Stimulated activated CD8-positive, alpha-beta memory T cell treated with anti-CD3 and anti-CD28 coated beads, Interleukin-12 subunit alpha, Interleukin-12 subunit beta, amount 100 ng/mL, for 24 hours (primary cell): ENCODE measurements around the gene RHOF.
"Not testable (repeated sequence)": the region's sequence is repeated elsewhere in the genome, so short reads cannot be mapped to it uniquely, and the experiment has no call there.

Experiments
- DNase-seq: peaks from one replicate; pipeline ENCODE4 v3.0.0-alpha.2; 2020; ENCODE audit errors: extremely low read depth

Gene RHOF

DNA sequence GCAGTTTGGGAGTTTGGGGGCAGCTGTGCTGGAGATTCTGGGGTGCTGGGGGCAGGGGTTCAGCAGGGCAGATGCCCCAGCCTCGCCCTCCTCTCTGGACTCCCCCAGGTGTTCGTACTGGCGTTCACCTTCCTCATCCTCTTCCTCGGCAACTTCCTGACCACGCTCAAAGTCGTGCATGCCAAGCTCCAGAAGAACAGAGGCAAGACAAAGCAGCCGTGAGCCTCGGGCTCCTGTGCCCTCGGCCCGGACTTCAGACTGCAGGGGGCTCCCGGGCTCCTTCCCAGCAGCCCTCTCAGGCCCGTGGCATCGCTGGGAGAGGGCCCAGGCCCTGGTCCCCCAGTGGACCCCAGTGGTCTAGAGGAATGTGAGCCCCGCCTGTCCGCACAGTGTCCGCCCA lies 18.0 kb downstream of the RHOF start:
- DNase-seq, result no peak

DNA sequence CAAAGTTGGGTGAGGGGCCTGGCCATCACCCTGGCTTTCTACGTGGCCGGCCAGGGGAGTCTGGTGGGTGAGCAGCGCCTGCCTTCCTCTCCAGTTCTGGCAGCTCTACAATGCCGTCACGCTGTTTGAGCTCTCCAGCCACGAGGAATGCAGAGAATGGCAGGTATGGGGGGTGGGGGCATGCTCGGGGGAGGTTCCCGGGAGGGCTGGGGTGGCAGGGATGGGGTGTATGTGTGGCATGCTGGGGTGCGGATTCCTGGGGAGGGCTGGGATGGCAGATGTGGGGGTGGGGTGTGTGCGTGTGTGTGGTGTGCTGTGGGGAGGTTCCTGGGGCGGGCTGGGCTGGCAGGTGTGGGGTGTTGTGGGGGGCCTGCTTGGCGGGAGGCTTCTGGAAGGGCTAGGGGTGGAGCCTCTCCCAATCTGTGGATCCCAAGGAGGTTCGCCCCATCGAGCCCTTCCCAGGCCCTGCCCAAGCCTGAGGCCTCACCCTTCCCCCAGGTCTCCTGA lies 18.5 kb downstream of the RHOF start:
- no peak for DNase-seq

DNA sequence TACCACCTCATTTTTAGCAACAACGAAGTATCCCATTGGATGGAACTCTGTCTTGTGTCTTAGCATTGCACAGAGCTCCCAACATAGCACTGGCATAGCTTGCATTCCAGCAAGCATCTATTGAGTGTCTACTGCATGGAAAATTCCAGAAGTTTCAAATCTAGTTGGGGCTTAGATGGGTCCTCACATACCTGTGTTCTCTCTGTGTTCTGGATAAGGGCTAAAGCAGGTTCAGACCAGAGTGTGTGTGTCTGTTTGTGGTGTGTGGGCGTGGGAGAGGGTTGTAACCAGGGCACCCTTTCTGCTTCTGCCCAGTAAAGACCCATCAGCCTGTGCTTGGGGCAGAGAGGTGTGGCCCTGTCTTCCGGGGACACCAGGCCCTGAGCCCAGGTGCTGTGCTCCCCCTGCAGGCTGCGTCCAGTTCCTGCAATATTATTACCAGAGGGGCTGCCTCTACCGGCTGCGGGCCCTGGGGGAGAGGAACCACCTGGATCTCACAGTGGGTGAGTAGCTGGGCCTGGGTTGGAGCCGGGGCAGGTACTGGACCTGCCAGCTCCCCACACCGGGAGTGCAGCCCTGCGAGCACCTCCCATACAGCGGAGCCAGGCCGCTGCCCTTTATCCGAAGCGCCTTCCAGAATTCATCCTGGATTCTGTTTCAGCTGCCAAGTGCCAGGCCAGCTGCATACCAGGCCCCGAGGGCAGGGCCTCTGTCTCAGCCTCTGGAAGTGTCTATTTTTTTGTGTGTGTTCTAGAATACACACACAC lies 20.3 kb downstream of the RHOF start:
- DNase-seq, result no peak

DNA sequence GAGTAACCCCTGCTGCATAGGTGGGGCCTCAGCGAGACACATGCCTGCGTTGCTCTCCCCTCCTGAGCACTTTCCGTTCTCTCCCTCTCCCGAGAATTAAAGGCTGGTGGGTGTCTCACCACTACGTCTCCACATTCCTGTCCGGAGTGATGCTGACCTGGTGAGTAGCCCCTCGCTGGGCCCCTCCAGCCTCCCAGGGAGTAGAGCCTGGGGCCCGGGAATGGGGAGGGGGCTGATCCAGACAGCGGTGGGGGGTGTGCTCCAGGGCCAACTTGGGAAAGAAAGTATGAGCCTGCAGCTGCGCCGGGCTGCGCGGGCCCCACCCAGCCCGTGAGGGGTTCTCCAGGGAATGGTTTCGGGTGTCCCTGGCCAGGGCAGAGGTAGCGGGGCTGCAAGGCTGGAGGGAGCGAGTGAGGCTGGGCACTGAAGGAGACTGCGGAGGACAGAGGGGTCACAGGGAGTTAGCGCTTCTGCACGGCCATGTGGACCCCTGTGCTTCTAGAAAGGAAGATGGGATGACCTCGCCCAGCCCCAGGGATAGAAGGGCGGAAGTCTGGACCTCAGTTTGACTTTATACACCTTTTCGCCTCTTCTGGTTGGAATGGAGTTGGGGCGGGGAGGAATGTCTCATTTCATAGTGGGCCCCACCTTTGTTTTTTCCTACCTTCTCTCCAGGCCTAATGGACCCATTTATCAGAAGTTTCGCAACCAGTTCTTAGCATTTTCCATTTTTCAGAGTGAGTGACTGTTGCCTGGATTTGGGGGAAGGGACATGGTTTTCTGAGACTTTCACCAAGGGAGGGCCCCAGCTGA lies 22.5 kb downstream of the RHOF start:
- DNase-seq, result no peak

DNA sequence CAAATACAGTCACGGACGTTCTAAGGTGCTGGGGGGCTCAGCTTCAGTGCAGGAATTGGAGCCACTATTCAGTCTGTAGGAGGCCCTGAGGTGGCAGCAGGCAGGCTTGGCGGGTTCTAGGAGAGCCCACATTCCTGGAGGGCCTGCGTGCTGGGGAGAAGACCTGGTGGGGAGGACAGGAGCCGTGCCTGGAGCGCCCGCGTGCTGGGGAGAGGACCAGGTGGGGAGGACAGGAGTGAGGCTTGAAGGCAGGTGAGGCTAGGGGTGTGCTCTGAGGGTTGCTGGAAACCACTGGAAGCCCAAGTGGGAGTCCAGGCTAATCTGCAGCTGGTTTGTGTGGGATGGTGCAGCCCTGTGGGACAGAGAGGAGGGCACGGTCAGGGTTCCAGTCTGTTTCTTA lies 23.1 kb downstream of the RHOF start:
- no peak for DNase-seq

DNA sequence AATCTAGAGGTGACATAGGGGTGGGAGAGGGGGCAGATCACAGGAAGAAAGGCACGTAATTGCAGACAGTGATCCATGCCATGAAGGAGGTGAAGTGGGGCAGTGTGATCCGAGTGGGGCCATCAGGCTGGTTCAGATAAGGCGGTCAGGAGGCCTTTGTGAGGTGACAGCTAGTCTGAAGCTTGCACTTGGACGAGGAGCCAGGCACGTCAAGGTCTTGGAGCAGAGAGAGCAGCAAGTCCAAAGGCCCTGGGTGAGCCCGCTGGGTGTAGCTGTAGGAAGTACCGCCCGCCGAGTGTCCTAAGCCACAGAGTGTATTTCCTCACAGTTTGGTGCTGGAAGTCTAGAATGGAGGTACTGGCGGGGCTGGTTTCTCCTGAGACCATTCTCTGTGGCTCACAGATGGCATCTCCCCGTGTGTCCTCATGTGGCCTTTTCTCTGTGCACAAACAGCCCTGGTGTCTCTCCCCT lies 23.6 kb downstream of the RHOF start:
- no peak for DNase-seq

DNA sequence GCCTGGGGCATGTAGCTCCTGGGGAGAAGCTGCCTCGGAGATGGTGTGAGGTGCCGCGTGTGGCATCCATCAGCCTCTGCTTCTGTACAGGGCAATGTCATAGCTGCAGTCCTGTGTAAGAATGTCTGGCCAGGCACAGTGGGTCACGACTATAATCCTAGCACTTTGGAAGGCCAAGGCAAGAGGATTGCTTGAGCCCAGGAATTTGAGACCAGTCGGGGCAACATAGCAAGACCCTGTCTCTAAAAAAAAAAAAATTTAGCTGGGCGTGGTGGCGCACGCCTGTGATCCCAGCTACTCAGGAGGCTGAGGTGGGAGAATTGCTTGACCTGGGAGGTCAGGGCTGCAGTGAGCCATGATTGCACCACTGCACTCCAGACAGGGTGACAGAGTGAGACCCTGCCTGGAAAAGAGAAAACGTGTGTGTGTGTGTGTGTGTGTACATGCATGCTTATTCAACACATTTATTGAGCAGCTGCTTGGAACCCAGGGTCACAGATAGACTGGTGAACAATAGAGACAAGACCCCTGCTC lies 24.1 kb downstream of the RHOF start:
- no peak for DNase-seq

DNA sequence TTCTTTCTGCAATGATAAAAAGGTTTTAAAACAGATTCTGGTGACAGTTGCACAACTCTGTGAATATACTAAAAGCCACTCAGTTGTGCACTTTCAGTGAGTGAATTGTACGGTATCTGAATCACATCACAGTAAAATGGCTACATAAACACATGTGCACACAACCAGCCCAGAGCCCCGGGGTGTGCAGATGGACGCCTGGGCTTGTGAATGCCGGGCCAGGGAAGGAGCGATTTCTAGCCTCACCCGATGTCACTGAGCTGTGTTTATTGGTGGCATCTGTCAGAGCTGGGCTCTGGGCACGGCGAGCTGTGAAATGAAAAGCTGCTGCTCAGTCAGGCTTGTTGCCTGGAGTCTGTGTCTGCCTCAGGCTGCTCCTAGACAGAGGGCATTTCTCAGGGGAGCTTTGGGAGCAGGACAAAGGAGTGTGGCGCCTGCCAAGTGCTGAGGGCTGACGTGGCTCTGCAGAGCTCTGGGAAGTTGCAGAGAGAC lies 25.9 kb downstream of the RHOF start:
- DNase-seq, result no peak

DNA sequence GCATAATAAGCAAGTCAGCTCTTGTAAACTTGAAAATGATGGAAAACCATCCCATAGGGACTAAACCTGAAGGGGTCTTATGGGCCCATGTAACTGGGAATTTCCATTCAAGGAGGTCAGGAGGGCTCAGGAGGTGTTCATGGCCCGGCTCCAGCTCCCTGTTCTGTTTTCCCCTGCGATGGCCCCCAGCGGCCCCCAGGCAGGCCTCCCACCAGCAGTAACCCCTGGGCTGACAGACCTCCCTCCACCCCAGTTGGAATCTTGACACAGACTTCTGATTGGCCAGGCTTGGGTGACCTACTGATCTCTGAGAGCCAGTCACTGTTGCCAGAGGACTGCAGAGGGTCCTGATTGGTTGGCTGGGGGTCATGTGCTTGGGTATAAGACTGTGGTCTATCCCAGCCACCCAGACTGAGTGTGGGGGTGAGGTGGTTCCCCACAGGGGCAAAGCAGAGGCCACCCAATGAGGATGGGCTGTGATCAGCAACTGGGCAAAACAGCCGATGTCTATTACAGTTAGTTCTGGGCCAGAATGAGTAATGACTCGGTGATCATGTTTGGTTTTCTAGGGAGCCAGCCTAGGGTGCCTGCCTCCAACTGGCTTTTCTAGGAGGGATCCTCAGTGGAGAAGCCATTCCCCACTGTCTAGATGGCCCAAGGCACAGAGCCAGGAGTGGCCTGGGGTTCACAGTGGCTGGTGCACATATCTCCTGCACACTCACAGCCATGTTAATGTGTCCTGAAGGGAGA lies 27.0 kb downstream of the RHOF start:
- no peak for DNase-seq

DNA sequence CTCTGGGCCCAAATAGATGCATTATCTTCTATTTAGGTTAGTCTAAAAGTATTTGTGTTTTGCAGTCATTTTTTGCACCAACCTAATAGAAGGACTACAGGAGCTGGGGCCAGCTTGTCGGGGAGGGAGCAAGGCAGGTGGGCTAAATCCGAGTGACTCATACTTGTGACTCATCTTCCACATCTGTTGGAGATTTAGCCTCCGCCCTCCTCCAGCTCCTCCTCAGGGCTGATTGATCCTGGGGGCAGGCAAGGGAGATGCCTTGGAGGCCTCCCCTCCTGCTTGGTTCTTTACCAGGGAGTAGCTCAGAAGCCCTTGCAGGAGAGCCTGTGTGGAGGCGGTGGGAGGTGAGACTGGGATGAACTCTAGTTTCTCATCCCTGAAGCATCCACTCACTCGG lies 27.9 kb downstream of the RHOF start:
- no peak for DNase-seq

DNA sequence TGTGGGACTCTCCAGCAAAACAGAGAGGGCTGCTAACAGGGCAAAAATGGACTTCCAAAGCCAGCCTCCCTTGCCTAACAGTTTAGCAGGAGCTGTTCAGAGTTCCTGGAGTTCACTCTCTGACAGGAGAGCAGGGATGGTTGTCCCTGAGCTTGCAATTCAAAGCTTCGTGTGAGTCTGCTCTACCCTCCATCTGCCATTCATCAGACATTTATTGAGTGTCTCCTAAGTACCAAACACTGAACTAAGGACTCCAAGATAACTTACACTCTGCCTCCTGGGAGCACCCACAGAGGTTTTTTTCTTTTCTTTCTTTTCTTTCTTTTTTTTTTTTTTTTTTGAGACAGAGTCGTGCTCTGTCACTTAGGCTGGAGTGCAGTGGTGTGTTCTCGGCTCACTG lies 28.7 kb downstream of the RHOF start:
- no peak for DNase-seq

DNA sequence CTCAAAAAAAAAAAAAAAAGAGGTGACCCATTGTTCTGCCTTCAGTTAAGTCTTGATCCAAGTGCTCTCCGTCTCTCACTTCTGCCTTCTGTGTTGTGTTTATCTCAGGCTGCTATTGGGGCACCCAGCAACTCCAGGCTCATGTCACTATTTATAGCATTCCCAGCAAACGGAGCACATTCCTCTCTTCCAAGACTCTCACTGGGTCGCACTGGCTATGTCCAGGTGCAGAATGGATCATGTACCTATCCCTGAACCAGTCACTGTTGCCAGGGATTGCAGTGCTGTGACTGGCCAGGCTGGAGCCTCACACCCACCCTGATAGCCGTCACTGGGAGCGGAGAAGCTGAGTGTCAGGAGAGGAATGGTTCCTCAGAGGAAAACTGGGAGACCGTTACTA lies 31.2 kb downstream of the RHOF start:
- DNase-seq, result no peak

DNA sequence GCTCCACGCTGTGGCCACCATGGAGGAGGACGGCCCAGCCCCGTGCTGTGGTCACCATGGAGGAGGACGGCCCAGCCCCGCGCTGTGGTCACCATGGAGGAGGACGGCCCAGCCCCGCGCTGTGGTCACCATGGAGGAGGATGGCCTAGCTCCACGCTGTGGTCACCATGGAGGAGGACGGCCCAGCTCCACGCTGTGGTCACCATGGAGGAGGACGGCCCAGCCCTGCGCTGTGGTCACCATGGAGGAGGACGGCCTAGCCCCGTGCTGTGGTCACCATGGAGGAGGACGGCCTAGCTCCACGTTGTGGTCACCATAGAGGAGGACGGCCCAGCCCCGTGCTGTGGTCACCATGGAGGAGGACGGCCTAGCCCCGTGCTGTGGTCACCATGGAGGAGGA lies 35.0 kb downstream of the RHOF start:
- not testable (repeated sequence) for DNase-seq

DNA sequence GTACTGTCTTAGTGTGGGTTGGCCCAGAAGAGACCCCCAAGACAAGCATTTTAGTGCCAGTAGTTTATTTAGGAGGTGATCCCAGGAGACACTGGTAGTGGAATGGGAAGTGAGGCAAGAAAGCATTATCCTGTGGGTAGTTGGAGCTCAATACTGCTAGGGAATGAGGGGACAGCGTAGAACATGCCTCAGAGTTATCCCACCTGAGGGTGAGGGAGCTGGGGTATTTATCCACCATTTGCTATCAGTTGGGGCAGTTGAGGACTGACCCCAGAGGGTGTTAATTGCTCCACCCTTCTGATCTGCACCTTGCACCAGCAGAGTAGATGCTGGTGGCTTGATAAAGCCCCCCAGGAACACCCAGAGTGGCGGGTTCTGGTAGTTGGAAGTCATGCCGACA lies 37.9 kb downstream of the RHOF start:
- DNase-seq, result no peak

DNA sequence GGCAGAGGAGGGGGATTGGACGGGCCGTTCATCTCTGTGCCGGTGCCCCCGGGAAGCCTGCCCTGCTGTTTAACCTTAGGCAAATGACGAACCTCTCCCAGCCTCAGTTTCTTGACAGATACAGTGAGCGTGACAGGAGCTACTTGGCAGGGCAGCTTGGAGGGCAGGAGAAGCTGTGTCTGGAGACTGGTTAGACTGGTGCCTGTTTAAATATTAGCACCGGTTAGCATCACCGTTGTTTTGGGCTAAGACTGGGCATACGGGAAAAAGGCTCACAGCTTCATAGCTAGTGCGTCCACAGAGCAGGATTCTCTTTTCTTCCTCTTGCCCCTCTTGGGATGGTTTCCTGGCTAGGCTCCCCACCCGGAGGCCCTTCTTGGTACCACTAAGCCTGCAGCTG lies 38.7 kb downstream of the RHOF start:
- no peak for DNase-seq

DNA sequence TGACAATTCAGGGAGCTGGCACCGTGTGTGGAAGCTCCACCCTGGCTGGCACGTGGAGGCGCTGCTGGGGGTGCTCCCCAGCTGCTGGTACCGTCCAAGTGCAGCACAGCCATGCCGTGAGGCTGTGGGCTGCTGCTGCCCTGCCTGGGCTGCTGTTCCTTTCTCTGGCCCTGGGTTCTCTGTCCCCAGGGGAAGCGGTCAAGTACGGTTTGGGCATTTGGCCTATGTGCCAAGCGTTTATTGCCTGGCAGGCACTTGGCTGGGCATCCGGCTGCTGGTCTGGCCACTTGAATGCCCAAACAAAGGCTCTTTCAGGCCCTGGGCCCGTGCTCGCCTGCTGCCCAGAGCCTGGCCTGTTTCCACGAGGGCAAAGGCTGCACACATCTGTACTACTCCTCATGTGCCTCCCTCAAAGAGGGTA lies 39.6 kb downstream of the RHOF start:
- no peak for DNase-seq

DNA sequence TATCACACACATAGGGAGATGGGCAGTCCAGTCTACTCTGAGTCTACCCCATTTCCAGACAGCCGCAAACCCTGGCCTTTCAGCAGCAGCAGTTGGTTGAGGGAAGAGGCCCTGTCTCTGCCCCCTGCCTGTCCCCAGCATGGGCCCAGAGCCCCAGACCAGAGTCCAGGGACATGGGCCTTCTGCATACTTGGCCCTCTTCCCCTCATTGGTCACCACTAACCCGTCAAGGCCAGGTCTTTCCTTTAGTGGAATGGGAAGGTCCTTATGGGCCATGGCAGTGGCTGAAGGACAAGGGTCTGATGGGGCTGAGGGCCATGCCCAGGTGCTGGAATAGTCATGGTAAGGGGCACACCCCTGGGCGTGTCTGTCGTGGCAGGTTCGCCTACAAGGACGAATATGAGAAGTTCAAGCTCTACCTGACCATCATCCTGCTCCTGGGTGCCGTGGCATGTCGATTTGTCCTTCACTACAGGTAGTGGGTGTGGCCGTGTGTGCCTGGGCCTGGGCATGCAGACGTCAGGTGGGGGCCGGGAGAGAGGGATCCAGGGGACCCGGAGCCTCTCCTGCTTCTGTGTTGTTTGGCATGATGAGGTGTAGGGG lies 41.6 kb downstream of the RHOF start:
- DNase-seq, result no peak

DNA sequence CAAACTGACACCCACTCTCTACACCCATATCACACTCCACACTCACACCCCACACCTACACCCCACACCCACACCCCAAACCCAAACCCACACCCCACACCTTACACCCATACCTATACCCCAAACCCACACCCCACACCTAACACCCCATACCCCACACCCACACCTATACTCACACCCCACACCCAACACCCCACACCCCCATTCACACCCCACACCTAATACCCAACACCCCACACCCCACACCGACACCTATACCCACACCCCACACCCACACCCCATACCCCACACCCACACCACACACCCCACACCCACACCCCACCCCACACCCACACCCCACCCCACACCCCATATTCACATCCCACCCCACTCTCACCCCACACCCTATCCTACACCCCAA lies 42.5 kb downstream of the RHOF start:
- no peak for DNase-seq

DNA sequence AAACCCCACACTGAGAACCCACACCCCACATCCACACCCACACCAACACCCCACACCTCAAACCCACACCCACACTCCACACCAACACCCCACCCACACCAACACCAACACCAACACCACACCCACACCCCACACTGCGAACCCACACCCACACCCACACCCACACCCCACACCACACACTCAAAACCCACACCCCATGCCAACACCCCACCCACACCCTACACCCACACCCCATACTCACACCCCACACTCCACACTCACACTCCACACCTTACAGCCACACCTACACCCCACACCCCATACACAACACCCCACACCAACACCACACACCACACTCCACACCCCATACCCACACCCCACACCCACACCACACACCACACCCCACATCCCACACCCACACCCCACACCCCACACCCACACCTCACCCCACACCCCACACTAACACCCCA lies 43.0 kb downstream of the RHOF start:
- DNase-seq, result no peak

DNA sequence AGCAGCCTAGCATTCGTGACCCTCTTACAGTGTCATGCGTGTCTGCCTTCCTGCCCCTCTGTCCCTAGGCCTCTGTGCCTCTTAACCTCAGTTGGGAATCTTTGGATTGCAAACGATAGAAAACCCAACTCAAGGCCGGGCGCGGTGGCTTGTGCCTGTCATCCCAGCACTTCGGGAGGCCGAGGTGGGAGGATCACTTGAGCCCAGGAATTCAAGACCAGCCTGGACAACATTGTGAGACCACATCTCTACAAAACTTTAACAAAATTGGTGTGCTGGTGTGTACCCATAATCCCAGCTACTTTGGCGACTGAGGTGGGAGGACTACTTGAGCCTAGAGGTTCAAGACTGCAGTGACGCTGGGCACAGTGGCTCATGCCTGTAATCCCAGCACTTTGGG lies 44.2 kb downstream of the RHOF start:
- no peak for DNase-seq

DNA sequence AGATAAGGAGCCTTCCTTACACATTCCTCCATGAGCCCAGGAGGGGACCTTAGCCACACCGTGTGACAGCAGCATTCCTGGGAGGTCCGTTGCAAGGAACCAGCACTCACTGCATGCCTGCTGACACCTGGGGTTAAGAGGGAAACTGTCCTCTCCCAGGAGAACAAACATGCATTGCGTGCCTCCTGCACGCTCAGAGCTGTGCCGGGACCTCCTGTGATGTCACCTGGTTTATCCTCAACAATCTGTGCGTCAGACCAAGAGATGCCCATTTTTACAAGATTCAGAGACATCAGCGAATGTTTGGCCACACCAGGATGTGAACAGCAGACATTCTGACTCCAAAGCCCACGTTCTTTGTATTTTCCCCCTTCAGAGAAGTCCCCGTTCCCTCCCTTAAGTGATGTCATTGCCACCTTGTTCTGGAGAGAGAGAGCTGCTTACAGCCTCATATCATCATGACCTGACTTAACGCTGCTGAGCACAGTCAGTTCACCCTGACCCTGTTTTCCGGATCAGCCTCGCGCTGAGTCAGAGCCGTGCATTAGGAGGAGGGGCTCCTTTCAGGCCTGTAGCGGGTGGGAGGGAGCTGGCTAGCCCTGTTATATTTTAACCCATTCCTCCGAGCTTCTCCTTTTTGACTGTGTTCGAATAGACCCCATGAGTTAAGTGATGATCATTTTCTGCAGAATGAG lies 44.8 kb downstream of the RHOF start:
- DNase-seq, result no peak
